Fibroblast of villous mesenchyme (primary cell): ENCODE data around the gene PLA2G12A. TPM values are rescaled to one million over a fixed set of nuclear protein-coding genes. Genes with fewer than 3 reads are reported as not detected.

Experiments used
- DNase-seq: peaks from one replicate; pipeline ENCODE4 v3.0.0-alpha.2; 2010; ENCODE audit warnings: low read depth
- H3K4me3 ChIP-seq: 2 replicates; pipeline ENCODE4 v1.5.1; 2011; ENCODE audit warnings: low read depth, mild to moderate bottlenecking, low read length
- CTCF ChIP-seq: IDR thresholded peaks from 2 replicates; pipeline ENCODE4 v1.5.1; 2012; ENCODE audit warnings: low read depth, mild to moderate bottlenecking, low read length; ENCODE audit not compliant: insufficient read depth
- total RNA-seq: library from RNA; depleted of rRNA; stranded (reverse); fragments of >200 nt; gene quantifications from 2 replicates; pipeline ENCODE4 v1.2.3, GENCODE V29; 2012

PLA2G12A gene
- total RNA-seq, 1 donor: 11.7 TPM

DNA sequence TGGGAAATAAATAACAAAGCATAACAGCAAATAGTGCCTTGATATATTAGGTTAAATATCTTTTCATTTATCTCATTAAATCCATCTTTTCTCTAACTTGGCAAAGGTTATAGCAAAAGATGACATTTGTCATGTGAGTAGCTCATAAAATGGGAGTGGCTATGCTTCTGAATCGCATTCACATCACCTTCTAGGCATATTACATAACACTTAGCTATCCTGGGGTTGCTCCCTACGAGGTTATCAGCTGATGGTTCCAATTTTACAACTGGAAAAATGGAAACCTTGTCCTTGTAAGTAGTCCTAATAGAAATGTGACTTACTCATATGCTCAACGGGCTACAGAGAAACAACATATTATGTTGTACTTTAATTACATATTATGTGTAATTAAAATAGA is 16.4 kb downstream of the PLA2G12A start:
- no peak for TF ChIP-seq CTCF
- no peak overlapping the region for H3K4me3 ChIP-seq
- no peak for DNase-seq

DNA sequence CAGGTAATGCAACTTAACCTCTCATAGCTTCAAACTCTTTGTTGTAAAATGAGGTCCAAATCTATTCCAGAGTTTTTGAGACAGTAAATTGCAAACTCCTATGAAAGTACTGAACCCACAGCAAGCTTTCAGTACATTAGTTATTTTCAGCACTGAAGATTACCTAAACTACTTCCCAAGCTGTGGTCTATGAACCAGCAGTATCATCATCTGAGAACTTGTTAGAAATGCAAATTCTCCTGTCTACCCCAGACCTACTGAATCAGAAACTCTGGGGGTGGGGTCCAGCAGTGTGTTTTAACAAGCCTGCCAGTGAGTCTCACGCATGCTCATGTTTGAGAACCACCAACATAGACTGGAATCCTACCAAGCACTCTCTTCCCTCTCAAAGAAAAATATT is 20.9 kb downstream of the PLA2G12A start:
- no peak for DNase-seq
- no peak overlapping the region for H3K4me3 ChIP-seq
- TF ChIP-seq CTCF: no peak

GRCh38 chr4:109708435-109708834 is 21.4 kb downstream of the PLA2G12A start:
- H3K4me3 ChIP-seq: no peak overlapping the region
- DNase-seq: no peak
- TF ChIP-seq CTCF: no peak

DNA sequence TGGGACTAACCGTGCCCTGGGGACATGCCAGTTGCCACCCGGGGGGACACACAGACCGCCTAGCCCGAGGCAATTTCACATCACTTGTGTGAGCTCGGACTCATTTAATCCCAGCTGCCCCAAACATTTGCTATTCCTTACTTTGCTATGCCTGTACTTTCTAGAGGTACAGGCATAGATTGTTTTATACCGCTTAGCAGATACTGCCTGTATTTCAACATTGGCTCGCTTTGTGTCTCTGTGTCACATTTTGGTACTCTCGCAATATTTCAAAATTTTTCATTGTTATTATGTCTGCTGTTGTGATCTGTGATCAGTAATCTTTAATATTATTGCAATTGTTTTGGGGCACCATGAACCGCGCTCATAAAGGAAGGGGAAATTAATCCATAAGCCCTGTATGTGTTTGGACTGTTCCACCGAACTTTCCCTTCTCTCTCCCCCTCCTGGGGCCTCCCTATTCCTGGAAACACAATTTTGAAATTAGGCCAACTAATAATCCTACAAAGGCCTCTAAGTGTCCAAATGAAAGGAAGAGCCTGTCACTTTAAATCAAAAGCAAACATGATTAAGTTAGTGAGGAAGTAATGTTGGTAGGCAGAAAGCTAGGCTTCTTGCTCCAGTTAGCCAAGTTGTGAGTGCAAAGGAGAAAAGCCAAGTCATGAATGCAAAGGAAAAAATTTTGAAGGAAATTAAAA is 26.1 kb downstream of the PLA2G12A start:
- no peak for TF ChIP-seq CTCF
- H3K4me3 ChIP-seq: peak overlapping the region; percentile 84
- DNase-seq: peak; percentile 5

- peak; percentile 71 for TF ChIP-seq CTCF
- H3K4me3 ChIP-seq: peak within 1 kb of the TSS; percentile 84
- peak; percentile 73 for DNase-seq
Observed at GRCh38 chr4:109702950-109703663, 26.8 kb downstream of the PLA2G12A start, which contains the start of gene CASP6. TSS of gene CASP6 (minus strand) at chr4:109703445. CDS start at chr4:109703395, 50 bp downstream.

GRCh38 chr4:109701566-109702410 is 28.1 kb downstream of the PLA2G12A start:
- no peak for TF ChIP-seq CTCF
- DNase-seq: no peak
- H3K4me3 ChIP-seq: peak overlapping the region; percentile 84
